Measurements from ENCODE around the gene DNM3.

The DNM3 gene

DNA sequence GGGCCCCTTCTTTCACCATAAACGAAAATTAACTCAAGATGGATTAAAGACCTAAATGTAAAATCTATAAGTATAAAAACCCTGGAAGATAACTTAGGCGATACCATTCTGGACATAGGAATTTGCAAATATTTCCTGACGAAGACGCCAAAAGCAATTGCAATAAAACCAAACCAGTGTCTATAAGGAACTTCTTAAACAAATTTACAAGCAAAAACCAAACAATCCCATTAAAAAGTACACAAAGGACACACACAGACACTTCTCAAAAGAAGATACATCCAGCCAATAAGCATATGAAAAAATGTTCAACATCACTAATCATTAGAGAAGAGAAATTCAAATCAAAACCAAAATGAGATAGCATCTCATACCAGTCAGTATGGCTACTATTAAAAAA is 500.4 kb downstream of the DNM3 start:
- in situ Hi-C loops (cut with MboI; ENCODE audit: low sequenced_read_pairs, unreplicated experiment) = loop anchor here (10.0 kb wide), 1 partner anchor 53 kb away; no protein-coding TSS in a partner anchor
- no peak for DNase-seq (ENCODE audit: low spot score)
- TF ChIP-seq, protein P1, sequence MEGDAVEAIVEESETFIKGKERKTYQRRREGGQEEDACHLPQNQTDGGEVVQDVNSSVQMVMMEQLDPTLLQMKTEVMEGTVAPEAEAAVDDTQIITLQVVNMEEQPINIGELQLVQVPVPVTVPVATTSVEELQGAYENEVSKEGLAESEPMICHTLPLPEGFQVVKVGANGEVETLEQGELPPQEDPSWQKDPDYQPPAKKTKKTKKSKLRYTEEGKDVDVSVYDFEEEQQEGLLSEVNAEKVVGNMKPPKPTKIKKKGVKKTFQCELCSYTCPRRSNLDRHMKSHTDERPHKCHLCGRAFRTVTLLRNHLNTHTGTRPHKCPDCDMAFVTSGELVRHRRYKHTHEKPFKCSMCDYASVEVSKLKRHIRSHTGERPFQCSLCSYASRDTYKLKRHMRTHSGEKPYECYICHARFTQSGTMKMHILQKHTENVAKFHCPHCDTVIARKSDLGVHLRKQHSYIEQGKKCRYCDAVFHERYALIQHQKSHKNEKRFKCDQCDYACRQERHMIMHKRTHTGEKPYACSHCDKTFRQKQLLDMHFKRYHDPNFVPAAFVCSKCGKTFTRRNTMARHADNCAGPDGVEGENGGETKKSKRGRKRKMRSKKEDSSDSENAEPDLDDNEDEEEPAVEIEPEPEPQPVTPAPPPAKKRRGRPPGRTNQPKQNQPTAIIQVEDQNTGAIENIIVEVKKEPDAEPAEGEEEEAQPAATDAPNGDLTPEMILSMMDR (IDR thresholded peaks at IDR 0.05; ENCODE audit: borderline replicate concordance, control extremely low read depth, extremely low read depth, insufficient read depth, missing control alignments) = no peak

DNA sequence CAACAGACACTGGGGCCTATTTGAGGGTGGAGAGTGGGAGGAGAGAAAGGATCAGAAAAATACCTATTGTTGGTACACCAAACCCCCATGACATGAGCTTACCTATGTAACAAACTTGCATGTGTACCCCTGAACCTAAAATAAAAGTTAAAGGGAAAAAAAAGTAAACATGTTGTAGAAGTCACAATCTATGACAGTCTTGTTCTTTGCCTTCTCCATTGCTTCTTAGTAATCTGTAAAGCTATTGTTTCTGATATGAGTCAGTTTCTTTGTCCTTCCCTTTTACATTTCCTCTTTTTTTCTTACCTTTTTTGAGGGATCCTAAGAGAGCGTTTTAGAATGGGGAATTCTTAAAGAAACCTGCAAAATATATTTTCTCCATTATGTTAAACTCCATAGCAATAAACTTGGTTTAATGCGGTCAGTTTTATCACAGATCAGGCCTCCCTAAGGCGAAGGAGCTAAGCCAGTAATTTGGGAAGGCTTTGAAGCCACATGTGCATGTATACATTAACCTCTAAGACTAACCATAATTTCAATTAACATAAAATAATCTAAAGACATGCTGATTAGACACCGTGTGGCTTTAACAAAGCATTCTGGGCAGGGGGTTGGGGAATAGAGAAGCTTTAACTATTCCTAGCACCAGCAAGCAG is 501.4 kb downstream of the DNM3 start:
- in situ Hi-C loops (cut with MboI; ENCODE audit: low sequenced_read_pairs, unreplicated experiment) = loop anchor here (10.0 kb wide), 1 partner anchor 52 kb away; no protein-coding TSS in a partner anchor
- TF ChIP-seq, protein P1 (IDR thresholded peaks at IDR 0.05; ENCODE audit: borderline replicate concordance, control extremely low read depth, extremely low read depth, insufficient read depth, missing control alignments) = no peak
- DNase-seq (ENCODE audit: low spot score) = peak; percentile 12

DNA sequence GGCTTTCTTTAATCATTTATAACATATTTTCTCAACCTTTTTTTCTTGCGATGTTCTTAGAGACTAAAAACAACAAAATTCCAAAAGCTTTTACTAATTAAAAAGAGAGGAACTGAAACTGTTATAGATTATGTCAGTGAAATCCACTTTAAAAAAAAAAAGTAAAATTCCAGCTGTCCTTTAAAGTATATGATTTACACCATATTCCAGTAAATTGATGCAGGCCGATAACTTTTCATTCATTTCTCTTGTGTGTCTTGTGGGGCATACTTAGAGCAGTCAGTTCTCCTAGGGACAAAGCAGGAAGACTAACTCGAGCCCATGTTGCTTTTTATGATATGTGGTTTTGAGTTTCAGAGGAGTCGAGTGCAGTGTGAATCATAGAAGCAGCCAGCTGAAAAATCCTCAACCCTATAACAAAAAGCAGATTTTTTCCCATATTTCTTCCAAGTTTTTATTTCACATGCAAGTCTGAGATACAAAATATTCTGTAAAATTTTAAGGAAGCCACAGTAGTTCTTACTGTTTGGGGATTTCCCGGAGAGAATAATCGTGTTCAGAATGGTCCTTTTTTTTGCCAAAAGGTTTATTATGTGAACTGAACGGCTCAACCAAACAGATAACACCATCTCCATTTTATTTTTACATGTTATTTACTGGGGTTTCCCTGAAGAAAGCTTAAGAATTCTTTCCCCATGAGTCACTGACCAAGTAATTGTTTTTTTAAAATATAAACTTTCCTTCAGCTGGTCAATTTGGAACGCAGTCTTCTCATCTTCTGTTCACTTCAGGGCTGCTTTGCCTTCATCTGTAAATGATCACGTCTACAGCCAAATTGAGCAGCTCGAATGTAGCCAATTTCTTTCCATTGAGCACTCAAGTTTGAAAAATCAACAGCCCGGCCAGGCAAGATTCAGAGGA is 502.2 kb downstream of the DNM3 start:
- in situ Hi-C loops (cut with MboI; ENCODE audit: low sequenced_read_pairs, unreplicated experiment) = loop anchor here (10.0 kb wide), 1 partner anchor 51 kb away; no protein-coding TSS in a partner anchor
- DNase-seq (ENCODE audit: low spot score) = peak; percentile 5
- TF ChIP-seq, protein P1 (IDR thresholded peaks at IDR 0.05; ENCODE audit: borderline replicate concordance, control extremely low read depth, extremely low read depth, insufficient read depth, missing control alignments) = no peak

DNA sequence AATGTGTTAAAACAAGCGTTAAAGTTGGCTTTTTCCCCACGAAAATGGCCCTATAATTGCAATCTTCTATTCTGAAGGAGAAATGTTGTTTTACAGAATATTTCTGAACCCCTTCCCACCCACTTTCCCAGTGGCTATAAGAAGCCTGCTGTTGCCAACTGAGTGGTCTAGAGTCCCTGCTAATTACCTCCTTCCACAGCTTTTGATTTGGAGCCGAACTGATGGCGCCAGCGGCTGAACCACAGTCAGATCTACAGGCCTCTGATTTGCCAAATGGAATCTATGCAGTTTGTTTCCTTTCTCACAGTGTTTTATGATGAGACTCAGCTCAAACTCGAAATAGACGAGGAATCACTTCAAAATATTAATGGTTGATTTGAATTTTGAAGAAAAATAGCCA is 503.1 kb downstream of the DNM3 start:
- in situ Hi-C loops (cut with MboI; ENCODE audit: low sequenced_read_pairs, unreplicated experiment) = loop anchor here (10.0 kb wide), 1 partner anchor 50 kb away; no protein-coding TSS in a partner anchor
- TF ChIP-seq, protein P1 (IDR thresholded peaks at IDR 0.05; ENCODE audit: borderline replicate concordance, control extremely low read depth, extremely low read depth, insufficient read depth, missing control alignments) = no peak
- DNase-seq (ENCODE audit: low spot score) = no peak

DNA sequence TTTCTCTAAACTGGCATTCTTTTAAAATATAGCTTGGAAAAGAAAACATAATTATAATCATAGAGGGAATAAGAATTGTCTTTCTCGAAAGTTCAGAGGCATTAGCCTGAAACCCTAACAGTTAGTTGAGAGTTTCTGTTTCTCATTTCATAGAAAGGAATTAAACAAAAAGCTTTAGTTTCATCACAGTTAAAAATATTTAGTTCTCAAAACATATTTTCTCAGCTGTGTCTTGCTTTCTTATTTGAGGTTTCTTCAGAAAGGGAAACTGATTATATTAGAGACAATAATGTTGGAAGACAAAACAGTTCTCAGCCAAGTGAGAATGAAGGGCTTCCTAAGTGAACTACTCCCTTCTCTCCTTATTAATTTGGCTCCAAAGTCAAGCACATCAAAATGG is 503.8 kb downstream of the DNM3 start:
- in situ Hi-C loops (cut with MboI; ENCODE audit: low sequenced_read_pairs, unreplicated experiment) = loop anchor here (10.0 kb wide), 1 partner anchor 50 kb away; no protein-coding TSS in a partner anchor
- DNase-seq (ENCODE audit: low spot score) = peak; percentile 18
- TF ChIP-seq, protein P1 (IDR thresholded peaks at IDR 0.05; ENCODE audit: borderline replicate concordance, control extremely low read depth, extremely low read depth, insufficient read depth, missing control alignments) = no peak

DNA sequence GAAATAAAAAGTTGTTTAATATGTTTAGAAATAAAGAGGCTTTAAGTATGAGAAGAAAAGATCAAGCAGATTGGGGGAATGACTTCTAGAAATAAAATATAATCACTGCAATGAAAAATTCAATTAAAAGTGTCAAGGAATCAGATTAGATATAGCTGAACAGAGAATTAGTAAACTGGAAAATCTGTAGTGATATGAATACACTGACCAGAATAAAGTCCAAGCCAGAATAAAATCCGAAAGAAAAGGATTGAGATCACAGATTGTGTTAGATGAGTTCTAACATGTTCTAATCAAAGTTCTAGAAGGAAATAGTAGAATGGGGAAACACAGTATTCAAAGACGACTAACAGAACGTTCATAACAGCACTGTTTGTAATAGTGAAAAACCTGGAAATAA is 506.1 kb downstream of the DNM3 start:
- TF ChIP-seq, protein P1 (IDR thresholded peaks at IDR 0.05; ENCODE audit: borderline replicate concordance, control extremely low read depth, extremely low read depth, insufficient read depth, missing control alignments) = no peak
- DNase-seq (ENCODE audit: low spot score) = no peak
- in situ Hi-C loops (cut with MboI; ENCODE audit: low sequenced_read_pairs, unreplicated experiment) = loop anchor here (10.0 kb wide), 1 partner anchor 47 kb away; no protein-coding TSS in a partner anchor

All from GM13976 (cell line).